Body of pancreas (tissue), 4 donors: ENCODE results near the gene SRXN1. TPM values are rescaled to one million over a fixed set of nuclear protein-coding genes. Genes with fewer than 3 reads are reported as not detected.

ENCODE experiments used
- ATAC-seq: fragments of 150-250 bp; one replicate; pipeline ENCODE4 v1.9.1; 2016
- DNase-seq, 4 donors: peaks; one replicate each; pipeline ENCODE4 v3.0.0-alpha.2; 2019
- H3K27ac ChIP-seq, 4 donors: fragments of 200-600 bp; sonication (generic); 1 replicate in 3 of 4; 2 replicates in 1 of 4; pipeline versions ENCODE4 v1.5.1 to v1.6.1; 2016 to 2019; ENCODE audit warnings: mild to moderate bottlenecking in 1 of 4, mixed read lengths in 1 of 4, moderate library complexity in 1 of 4
- H3K27me3 ChIP-seq, 2 donors: fragments of 200-600 bp; sonication (generic); one replicate each; pipeline ENCODE4 v1.6.0; 2016; ENCODE audit warnings: mild to moderate bottlenecking in 1 of 2
- H3K36me3 ChIP-seq, 2 donors: fragments of 200-600 bp; sonication (generic); replicated peaks in 1 of 2; 2 replicates each; pipeline ENCODE4 v1.5.1; 2016; ENCODE audit warnings: low read depth in 2 of 2; ENCODE audit not compliant: insufficient read depth in 1 of 2
- H3K4me1 ChIP-seq: fragments of 200-600 bp; sonication (generic); one replicate; pipeline ENCODE4 v1.6.0; 2016
- H3K4me3 ChIP-seq, 2 donors: fragments of 200-600 bp; sonication (generic); 1 replicate in 1 of 2; 2 replicates in 1 of 2; pipeline ENCODE4 v1.5.1; 2016 to 2019
- H3K9me3 ChIP-seq, 3 donors: fragments of 200-600 bp; sonication (generic); 1 replicate in 2 of 3; 2 replicates in 1 of 3; pipeline ENCODE4 v1.5.1; 2016
- POLR2A ChIP-seq, 3 donors: fragments of 450-650 bp; IDR thresholded peaks; one replicate each; pipeline ENCODE4 v1.6.1; 2016; ENCODE audit warnings: antibody characterized with exemption in 3 of 3, mild to moderate bottlenecking in 2 of 3
- WGBS, 2 donors: methylation state at CpG; one replicate each; pipeline ENCODE4 v1.1.5; 2017; 5-methylcytosine and 5-hydroxymethylcytosine counted together
- intact Hi-C: fragments of 100-400 bp; cut with DNase I; formaldehyde crosslinking; loops from one replicate; pipeline ENCODE4 v1.15.1; 2023
- total RNA-seq, 2 donors: library from RNA; depleted of rRNA; stranded (reverse); fragments of >200 nt; gene quantifications; one replicate each; pipeline ENCODE4 v1.1.0, GENCODE V29; 2016
- TF ChIP-seq, protein P1 (sequence below), 7 experiments: fragments of 450-650 bp in 4 of 7; fragments of 200-600 bp in 3 of 7; sonication (generic) in 3 of 7; IDR thresholded peaks; one replicate each; pipeline ENCODE4 v1.5.1; 2016 to 2019; ENCODE audit warnings: antibody characterized with exemption in 7 of 7

Gene SRXN1
- total RNA-seq, 2 donors from 2014 or later: 7.9 to 9.9 TPM

DNA sequence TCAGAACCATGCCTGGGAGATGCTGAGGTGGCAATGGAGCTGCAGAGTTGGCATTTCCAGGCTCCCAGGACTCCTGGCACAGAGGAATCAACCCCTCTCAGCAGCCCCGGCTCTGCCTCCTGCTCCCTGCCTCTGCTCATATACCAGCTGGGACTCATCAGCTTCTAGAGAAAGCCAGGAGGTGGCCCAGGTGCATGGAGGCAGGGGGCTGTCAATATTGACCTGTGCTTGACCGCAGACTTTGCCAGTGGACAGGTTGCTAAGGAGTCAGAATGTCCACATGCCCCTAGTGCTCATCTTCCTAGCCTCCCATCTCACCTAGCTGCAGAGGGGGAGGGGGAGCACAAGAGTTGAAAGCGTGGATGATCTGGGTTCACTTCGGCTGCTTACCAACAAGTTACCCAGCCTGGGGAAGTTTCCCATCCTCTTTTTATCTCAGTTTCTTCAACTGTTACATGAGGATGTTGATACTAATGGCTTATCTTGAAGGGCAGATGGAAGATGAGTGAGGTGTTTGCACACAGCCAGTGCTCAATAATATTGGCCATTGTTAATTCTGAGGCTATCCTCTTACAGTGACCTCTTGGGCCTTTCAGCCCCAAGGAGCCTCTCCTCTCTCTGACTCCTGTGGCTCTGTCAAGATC, 31.8 kb upstream of the SRXN1 start:
- no peaks in the 10 kb centered on the region for H3K27me3 ChIP-seq

DNA sequence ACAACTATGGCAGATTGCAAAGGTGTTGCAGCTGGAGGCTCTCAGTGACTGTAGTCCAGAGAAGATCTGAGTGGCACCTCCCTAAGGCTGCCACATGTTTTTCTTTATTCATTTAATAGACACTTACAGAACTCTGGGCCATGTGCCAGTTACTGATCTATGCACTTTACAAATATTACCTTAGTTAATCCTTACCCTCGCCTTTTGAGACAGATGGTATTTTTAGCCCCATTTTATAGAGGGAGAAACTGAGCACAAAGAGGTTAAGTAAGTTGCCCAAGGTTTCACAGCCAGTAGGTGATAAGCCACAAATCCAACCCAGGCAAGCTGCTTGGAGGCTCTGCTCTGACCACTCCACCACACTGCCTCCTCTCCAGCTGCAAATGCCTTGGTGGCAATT, 29.1 kb upstream of the SRXN1 start:
- Histone ChIP-seq H3K27me3 (peaks cover 0 to 9% of the 10 kb centered on the region in 2 donors), H3K4me1 (no peaks in the 10 kb centered on the region), H3K4me3 (no peak overlapping the region), H3K36me3 (no peaks in the 10 kb centered on the region), H3K9me3 (no peaks in the 10 kb centered on the region), H3K27ac (no peak overlapping the region)
- intact Hi-C loops: no loop called here
- DNase-seq (no peak), ATAC-seq (no peak)
- TF ChIP-seq, protein P1, sequence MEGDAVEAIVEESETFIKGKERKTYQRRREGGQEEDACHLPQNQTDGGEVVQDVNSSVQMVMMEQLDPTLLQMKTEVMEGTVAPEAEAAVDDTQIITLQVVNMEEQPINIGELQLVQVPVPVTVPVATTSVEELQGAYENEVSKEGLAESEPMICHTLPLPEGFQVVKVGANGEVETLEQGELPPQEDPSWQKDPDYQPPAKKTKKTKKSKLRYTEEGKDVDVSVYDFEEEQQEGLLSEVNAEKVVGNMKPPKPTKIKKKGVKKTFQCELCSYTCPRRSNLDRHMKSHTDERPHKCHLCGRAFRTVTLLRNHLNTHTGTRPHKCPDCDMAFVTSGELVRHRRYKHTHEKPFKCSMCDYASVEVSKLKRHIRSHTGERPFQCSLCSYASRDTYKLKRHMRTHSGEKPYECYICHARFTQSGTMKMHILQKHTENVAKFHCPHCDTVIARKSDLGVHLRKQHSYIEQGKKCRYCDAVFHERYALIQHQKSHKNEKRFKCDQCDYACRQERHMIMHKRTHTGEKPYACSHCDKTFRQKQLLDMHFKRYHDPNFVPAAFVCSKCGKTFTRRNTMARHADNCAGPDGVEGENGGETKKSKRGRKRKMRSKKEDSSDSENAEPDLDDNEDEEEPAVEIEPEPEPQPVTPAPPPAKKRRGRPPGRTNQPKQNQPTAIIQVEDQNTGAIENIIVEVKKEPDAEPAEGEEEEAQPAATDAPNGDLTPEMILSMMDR (IDR thresholded peaks at IDR 0.05): no peak
- no peak for TF ChIP-seq POLR2A (IDR thresholded peaks at IDR 0.05)
- 13 to 21% methylated on average over 1 of the region's 1 CpG for WGBS, 2 donors

More for the DNA sequence above, 31.8 kb upstream of the SRXN1 start:
- Histone ChIP-seq H3K9me3 (no peaks in the 10 kb centered on the region), H3K27ac (no peak overlapping the region), H3K36me3 (no peaks in the 10 kb centered on the region), H3K4me3 (no peak overlapping the region), H3K4me1 (no peaks in the 10 kb centered on the region)
- ATAC-seq: no peak
- intact Hi-C loops: no loop called here
- no peak for DNase-seq
- no peak for TF ChIP-seq POLR2A (IDR thresholded peaks at IDR 0.05)
- TF ChIP-seq, protein P1 (IDR thresholded peaks at IDR 0.05): no peak
- 57 to 65% methylated on average over 3 to 4 of the region's 4 CpGs for WGBS, 2 donors

DNA sequence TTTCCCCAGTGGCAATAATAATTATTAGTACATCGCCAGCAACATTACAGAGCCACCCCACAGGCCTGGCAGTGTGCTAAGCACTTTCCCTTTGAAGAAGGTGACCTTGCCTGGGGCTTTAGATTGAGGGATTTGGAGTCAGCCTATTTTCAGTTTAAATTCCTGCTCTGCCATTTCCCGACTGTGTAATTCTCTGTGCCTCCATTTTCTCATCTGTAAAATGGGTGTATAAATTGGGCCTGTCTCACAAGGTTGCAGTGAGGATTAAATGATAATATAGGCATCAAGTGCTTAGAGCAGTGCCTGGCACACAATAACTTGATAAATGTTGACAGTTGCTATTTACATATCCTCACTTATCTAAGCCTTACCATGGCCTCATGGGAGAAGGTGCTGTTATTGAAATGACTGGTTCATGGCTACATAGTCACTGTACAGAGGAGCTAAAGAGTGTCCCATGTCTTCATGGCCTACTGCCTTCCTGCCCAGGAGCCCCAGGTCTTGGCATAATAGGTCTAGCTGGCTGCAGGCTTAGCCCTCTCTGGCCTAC, 27.7 kb upstream of the SRXN1 start:
- intact Hi-C loops: no loop called here
- Histone ChIP-seq H3K9me3 (no peaks in the 10 kb centered on the region), H3K4me1 (peaks cover 13% of the 10 kb centered on the region), H3K4me3 (no peak overlapping the region), H3K27ac (no peak overlapping the region), H3K27me3 (peaks cover 0 to 19% of the 10 kb centered on the region in 2 donors), H3K36me3 (no peaks in the 10 kb centered on the region)
- ATAC-seq (no peak), DNase-seq (no peak)
- WGBS, 2 donors: 77 to 85% methylated on average over 2 of the region's 2 CpGs
- no peak for TF ChIP-seq POLR2A (IDR thresholded peaks at IDR 0.05)
- TF ChIP-seq, protein P1 (IDR thresholded peaks at IDR 0.05): no peak

DNA sequence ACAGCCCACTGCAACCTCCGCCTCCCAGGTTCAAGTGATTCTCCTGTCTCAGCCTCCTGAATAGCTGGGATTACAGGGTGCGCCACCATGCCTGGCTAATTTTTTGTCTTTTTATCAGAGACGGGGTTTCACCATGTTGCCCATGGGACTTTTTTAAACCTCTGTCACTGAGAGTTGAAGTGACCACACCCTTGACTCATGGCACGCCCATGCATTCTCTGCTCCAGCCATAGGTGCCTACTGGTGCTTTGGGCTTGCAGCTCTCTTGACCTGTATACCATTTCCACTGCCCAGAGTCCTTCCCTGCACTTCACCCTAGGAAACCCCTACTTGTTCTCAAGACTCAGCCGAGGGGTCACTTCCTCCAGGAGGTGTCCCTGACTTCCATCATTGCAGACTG, 25.0 kb upstream of the SRXN1 start:
- DNase-seq (no peak), ATAC-seq (no peak)
- intact Hi-C loops: no loop called here
- no peak for TF ChIP-seq POLR2A (IDR thresholded peaks at IDR 0.05)
- TF ChIP-seq, protein P1 (IDR thresholded peaks at IDR 0.05): no peak
- peaks cover 0 to 39% of the 10 kb centered on the region in 2 donors for H3K27me3 ChIP-seq
- WGBS, 2 donors: 71 to 85% methylated on average over 5 of the region's 5 CpGs
- H3K4me3 ChIP-seq: no peak overlapping the region
- H3K4me1 ChIP-seq: peaks cover 20% of the 10 kb centered on the region
- H3K27ac ChIP-seq: no peak overlapping the region
- H3K9me3 ChIP-seq: no peaks in the 10 kb centered on the region
- H3K36me3 ChIP-seq: no peaks in the 10 kb centered on the region

DNA sequence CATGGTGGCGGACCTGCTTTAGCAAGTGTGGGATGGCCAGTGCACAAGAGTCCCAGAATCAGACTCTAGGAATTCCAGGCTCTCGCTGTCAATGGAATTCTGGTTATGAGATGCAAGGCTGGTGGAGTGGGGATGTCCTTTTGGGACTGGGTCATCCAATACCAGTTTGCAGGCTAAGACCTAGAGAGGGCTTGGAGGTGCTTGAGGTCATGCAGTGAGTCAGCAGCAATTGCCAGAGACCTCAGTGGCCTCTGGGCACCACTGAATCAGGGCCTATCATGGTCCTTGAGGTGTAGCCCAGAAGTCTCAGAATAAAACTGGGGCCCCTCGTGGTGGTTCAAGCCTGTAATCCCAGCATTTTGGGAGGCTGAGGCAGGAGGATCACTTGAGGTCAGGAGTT, 24.0 kb upstream of the SRXN1 start:
- H3K4me3 ChIP-seq: no peak overlapping the region
- H3K27me3 ChIP-seq: peaks cover 0 to 41% of the 10 kb centered on the region in 2 donors
- TF ChIP-seq, protein P1 (IDR thresholded peaks at IDR 0.05): no peak
- no peak for TF ChIP-seq POLR2A (IDR thresholded peaks at IDR 0.05)
- no peaks in the 10 kb centered on the region for H3K9me3 ChIP-seq
- ATAC-seq: no peak
- H3K36me3 ChIP-seq: no peaks in the 10 kb centered on the region
- 40 to 54% methylated on average over 1 to 3 of the region's 3 CpGs for WGBS, 2 donors
- DNase-seq: no peak
- peaks cover 20% of the 10 kb centered on the region for H3K4me1 ChIP-seq
- intact Hi-C loops: no loop called here
- no peak overlapping the region for H3K27ac ChIP-seq
